ENCODE data around the gene ACACA.

Gene ACACA

DNA sequence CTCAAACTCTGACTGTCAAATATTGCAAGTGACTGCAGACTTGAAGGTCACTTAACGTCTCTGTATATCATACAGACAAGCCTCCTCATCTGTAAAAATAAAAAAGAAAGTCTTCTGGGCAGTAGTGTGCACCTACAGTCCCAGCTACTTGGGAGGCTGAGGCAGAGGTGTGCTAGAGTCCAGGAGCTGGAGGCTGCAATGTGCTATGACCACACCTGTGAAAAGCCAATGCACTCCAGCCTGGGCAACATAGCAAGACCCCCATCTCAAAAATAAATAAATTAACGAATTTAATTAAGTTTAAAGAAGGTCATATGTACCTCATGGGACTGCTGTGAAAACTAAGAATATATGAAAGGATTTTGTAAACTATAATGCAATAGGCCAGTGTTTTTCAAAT, 65.8 kb downstream of the ACACA start:
- no peak for DNase-seq

- no peak for DNase-seq
These were observed 67.3 kb downstream of the ACACA start for GRCh38 chr17:37339321-37339720.

GRCh38 chr17:37338847-37339246, 67.8 kb downstream of the ACACA start:
- no peak for DNase-seq

GRCh38 chr17:37327341-37328090, 79.1 kb downstream of the ACACA start:
- peak; percentile 69 for DNase-seq

DNA sequence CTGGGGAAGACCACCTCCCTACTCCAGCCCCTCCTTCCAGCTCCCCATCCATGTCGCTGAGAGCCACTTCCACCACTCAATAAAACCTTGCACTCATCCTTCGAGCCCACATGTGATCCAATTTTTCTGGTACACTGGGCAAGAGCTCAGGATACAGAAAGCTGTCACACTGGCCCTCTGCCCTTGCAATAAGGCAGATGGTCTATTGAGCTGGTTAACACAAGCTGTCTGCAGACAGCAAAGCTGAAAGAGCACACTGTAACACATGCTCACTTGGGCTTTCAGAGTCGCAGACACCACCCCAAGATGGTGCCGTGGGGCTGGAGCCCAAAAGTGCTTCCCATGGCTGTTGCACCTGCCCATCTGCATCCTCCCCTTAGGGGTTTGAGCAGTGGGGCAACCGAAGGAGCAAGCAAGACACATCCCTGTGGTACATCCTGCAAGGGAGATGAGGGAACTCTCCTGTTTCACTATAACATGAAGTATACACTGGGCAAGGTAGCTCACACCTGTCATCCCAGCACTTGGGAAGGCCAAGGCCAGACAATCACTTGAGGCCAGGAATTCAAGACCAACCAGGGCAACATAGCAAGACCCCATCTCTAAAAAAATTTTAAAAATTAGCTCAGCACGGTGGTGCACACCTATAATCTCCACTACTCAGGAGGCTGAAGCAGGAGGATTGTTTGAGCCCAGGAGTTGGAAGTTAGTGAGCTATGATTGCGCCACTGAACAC, 83.6 kb downstream of the ACACA start:
- no peak for DNase-seq

DNA sequence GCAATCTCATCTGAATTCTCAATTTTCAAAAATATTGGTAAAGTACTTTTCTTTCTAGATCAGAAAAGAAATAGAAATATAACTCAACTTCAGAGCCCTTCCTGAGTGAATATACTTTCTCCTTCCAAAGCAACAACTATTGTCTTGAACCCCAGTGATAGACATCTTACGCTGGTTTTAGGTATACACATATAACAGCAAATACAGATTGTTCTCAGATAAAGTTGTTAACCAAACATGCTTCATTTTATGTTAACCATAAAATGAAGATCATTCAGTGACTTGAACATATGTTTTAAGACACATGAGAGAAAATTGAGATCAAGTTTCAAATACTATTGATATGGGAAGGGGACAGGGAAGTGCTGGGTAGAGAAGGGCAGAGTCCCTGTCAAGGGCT, 84.5 kb downstream of the ACACA start:
- DNase-seq, result no peak

- DNase-seq, result no peak
These were observed 87.6 kb downstream of the ACACA start for GRCh38 chr17:37318931-37319594.

DNA sequence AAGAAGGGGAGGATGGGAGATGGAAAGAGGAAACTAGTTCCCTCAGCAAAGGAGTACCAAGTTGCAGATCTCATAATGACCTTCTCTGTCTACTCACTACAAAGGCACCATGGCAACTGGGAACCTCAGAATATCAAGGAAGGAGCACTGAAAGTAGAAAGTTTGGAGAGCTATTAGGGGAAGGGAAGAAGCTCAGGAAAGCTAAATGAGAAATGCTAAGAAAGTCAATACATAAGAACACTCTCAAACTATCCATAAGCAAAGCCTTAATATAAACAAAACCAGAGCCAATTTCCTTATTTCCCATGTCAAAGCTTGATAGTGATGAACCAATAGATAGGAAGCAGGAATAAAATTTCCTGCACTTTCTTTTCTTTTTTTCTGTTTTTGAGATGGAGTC, 88.8 kb downstream of the ACACA start:
- DNase-seq, result no peak

DNA sequence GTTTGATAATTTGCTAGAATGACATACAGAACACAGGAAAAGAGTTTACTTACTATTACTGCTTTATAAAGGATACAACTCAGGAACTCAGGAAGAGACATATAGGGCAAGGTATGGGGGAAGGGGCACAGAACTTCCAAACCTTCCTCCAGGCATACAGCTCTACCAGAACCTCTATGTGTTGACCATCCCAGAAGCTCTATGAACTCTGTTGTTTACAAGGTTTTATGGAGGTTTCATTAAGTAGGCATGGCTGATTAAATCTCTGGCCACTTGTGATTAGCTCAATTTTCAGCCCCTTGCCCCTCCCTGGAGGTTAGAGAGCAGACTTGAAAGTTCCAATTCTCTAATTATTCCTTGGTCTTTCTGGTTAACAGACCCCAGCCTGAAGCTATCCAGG, 91.0 kb downstream of the ACACA start:
- DNase-seq, result no peak

DNA sequence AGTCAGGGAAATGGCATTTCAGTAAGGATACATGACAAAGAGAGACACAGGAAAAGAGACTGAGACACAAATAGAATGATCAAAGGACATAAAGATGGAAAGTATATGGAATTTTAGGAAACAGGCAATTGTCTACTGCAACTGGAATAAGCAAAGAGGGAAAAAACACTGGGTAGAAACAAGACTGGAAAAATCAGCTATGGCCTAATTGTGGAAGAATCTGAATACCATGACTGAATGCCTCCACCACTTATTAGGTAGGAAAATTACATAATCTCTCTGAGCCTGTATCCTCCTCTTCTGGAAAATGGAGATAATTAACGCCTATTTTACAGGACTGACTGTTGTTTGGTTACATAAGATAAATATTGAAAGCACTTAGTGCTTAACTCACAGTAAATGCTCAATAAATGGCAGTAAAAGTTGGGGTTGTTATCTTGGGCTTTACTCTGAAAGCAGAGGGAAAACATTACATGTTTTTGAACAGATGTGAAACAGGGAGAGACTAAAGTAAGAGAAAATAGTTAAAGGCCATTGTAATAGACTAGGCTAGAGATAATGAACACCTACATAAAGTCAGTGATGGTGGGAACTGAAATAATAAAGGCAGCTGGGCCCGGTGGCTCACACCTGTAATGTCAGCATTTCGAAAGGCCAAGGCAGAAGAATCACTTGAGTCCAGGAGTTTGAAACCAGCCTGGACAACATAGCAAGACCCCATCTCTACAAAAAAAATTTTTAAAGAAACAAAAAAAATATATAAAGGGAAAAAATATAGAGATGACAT, 94.3 kb downstream of the ACACA start:
- DNase-seq, result peak; percentile 12

GRCh38 chr17:37310940-37311339, 95.7 kb downstream of the ACACA start:
- no peak for DNase-seq

GRCh38 chr17:37309051-37309450, 97.6 kb downstream of the ACACA start:
- DNase-seq, result no peak

DNA sequence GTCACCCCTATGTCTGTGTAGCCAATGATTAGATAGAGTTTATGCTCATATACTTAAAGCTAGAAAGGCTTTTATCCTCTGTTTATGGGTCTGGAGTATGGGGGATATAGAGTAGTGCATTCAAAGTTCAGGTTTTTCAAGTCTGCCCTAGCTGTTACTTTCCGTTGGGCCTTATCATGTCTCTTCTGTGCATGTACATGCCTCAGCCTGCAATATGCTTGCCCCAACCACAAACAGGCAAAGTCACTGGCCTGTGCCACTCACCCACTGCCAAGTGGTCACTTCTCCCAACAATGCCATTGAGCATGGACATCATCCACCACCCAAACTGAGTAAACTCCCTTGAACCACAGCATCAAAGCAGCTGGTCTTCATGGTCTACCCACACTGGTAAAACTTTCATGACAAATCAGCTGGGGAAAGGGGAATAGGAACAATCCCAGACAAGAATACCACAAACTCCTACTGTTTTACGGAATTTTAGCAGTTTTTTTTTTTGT, 101.2 kb downstream of the ACACA start:
- no peak for DNase-seq

DNA sequence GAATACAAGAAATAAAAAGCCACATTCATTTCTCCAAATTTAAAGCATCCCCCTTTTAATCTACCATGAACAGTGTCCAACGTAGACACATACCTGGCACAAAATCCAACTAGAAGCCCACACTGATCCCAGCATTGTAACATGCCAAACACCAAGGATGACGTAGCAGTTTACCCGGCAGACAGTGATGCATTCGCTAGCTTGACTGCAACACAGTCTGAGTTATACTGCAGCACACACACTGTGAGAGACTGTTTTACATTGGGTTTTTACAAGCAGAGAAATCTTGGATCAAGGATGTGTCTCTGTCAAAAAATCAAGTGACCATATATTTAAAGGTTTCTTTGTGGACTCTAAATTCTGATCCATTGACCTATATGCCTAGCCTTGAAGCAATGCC, 105.3 kb downstream of the ACACA start:
- DNase-seq, result no peak

DNA sequence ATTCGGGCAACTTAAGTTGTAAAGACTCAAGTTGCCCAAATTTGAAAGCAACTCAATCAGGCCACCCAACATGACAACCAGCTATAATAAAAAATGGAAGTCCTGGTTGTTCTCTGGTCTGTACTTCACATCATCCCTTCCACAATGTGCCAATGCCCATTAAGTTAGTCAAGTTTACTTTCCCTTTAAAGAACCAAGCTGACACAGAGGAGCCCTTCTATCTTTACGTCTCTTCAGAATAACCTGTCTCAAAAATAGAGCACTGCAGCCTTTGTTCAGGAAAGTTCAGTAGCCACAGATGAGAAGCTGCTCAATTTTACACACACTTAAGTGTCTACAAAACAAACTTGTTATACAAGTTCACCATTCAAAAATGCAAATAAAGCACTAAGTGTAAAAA, 106.0 kb downstream of the ACACA start:
- DNase-seq, result no peak

DNA sequence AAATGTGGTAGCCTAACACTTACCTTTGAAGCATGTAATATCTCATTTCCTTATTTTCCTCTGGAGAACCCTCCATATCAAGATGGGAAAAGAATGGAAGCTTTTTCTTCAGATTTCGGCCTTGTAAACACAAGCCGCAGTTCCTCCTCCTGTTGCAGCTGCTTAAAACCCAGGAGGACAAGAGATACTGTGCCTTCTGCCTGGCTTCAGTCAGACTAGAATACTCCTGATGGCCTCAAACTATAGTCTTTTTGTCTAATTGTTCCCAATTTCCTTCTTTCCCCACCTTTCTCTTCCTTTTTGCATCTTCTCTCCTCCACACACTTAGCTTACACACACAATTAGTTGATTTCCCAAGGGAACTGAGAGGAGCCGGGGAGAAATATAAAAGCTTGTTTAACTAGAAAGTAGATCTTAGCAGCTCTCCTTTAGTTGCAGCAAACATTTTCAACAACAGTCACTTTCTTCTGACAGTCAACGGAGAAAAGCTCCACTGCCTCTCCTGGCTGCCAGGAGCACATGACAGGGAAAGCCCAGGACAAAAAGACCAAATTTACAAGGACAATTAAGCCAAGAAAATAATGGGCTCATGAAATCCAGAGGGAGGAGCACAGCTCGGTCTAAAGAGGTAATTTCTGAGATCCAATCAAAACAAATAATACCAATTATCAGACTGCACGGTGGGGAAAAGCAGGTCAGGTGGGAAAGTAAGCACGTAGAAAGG, 107.2 kb downstream of the ACACA start:
- DNase-seq, result no peak

- no peak for DNase-seq
These were observed 110.7 kb downstream of the ACACA start for GRCh38 chr17:37295888-37296287.

GRCh38 chr17:37294888-37295287, 111.7 kb downstream of the ACACA start:
- no peak for DNase-seq

DNA sequence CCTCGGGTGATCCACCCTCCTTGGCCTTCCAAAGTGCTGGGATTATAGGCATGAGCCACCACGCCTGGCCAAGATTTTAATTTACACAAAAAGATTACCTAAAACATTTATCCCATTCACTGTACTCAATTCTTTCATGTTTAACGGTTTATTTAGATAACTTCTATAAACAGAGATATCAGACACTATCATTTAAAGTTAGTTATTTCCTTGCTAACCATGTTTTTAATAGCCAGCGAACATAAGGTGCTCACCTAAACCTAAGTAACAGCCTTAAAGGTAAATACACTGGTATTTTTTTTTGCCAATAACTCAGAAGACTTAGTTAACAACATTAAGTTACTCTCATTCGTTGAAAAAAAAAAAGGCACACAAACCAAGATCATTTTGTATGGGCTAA, 112.9 kb downstream of the ACACA start:
- DNase-seq, result no peak

- DNase-seq, result peak; percentile 5
These were observed 114.1 kb downstream of the ACACA start for GRCh38 chr17:37292429-37293139.

GRCh38 chr17:37291351-37291750, 115.3 kb downstream of the ACACA start:
- no peak for DNase-seq

GRCh38 chr17:37286430-37286829, 120.2 kb downstream of the ACACA start:
- no peak for DNase-seq

All from fibroblast of skin of right biceps (primary cell).